H4 (cell line): ENCODE measurements around the gene INPP5B. TPM values are rescaled to one million over a fixed set of nuclear protein-coding genes. Genes with fewer than 3 reads are reported as not detected.
"Not testable (repeated sequence)": the region's sequence is repeated elsewhere in the genome, so short reads cannot be mapped to it uniquely, and the experiment has no call there.

Source experiments
- DNase-seq: peaks from one replicate; pipeline ENCODE4 v3.0.0-alpha.2; 2015; ENCODE audit warnings: low spot score
- total RNA-seq: library from RNA; depleted of rRNA; stranded (reverse); fragments of >200 nt; shearing (Covaris generic); gene quantifications from 2 replicates; pipeline ENCODE4 v1.2.3, GENCODE V29; 2014

The INPP5B gene
- total RNA-seq, 1 experiment from 2014 or later, result 10.3 TPM

GRCh38 chr1:37948166-37948565, 1.3 kb upstream of the INPP5B start:
- no peak for DNase-seq

GRCh38 chr1:37947364-37947763, 511 bp upstream of the INPP5B start:
- DNase-seq, result no peak

DNA sequence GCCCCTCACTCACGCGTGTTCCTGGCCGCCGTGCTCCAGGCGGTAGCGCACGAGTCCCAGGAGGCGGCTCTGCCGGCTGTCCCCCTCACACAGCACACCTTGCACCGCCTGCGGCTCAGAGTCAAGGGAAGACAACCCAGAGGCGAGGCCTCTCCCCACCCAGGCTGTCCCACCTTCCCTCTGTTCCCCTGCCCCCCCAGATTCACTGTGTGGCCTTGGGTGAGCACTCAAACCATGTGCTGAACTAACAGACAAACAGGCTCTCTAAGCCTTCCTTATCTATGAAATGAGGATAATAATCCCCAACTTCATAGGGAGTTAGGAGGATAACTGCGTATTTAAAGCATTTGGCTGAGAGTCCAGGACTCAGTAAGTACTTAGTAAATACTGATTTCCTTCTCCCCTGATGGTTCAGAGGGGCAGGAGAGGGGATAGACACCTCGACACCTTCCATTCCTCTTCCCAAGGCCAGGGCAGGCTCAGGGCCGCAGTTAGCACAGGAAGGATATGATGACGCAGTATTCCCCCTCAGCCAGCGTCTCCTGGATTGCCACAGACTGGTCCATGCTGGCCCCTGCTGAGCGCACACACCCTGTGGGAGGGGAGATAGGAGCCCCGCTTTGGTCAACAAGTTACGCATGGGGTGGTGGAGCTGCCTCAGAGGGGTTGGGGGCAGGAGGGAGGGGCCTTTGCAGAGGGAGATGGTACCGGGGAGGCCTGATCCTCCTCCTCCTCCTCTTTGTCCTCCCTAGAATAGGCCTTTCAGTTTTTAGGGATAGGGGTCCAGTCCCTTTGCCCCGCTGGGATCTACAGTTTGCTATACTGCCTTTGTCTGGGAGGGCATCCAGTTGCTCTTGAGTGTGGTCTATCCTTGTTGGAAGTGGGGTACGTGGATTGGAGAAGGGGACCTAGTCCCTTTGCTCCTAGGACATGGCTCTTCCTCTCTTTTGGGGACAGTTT, 830 bp downstream of the INPP5B start:
- peak; percentile 60 for DNase-seq

DNA sequence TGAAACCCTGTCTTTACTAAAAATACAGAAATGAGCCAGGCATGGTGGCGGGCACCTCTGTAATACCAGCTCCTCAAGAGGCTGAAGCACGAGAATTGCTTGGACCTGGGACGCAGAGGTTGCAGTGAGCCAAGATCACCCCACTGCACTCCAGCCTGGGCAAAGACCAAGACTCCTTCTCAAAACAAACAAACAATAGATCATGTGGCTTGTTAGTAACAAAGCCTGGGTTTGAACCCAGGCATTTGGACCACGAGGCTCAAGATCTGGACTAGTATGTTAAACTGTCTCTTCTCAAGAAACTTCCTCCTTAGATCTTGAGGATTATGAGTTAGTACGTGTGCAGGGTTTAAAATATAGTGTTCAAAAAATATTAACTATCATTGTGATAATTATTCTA, 1.6 kb downstream of the INPP5B start:
- no peak for DNase-seq

GRCh38 chr1:37944816-37945215, 2.0 kb downstream of the INPP5B start:
- DNase-seq, result no peak

GRCh38 chr1:37944086-37944763, 2.6 kb downstream of the INPP5B start:
- DNase-seq, result no peak

DNA sequence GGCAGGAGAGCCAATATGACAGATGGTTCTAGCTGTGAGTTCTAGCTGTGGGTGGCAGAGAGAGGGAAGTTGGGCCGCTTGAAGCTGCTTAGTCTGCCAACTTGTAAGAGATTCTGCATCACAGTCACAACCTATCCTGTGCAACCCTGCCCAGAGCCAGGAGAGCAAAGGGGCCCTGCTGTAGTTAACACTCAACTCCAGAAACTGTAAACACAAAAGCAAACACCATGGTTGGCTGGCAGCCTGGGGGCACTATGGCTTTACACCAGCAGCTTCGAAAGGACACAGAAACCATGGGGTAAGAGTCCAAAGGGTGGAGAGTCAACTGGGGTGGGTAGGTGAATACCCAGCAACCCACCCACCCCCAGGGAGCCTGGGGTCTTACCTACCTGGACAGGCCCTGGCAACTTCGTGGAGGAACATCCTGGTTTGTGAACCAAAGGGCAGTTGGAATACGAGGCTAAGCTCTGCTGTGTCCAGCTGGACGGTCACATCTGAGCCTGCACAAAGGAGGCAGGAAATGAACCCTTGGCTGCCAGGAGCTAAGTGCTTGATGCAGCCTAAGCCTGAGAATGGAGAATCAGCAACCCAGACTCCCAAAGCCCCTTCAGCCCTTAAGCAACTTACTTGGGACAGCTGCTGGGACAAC, 6.4 kb downstream of the INPP5B start:
- no peak for DNase-seq

GRCh38 chr1:37936760-37937159, 10.1 kb downstream of the INPP5B start:
- DNase-seq, result not testable (repeated sequence)

DNA sequence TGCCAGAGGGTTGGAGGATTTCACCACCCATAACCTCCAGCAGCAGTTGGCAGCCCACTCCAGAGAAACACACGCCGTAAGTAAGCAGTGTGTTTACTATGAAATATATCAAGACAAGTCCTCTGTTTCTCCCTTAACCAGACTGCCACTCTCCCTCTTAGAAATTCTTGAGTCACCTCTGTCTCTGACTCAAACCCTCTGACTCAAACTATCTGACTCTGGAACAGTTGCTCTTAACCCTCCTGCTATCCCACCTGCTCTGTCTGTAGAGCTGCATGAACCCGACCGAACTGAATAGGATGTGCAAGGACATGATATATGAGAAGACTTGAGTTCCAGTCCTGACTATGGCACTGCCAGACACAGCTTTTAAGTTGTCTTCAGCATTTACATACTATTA, 14.1 kb downstream of the INPP5B start:
- DNase-seq, result no peak

DNA sequence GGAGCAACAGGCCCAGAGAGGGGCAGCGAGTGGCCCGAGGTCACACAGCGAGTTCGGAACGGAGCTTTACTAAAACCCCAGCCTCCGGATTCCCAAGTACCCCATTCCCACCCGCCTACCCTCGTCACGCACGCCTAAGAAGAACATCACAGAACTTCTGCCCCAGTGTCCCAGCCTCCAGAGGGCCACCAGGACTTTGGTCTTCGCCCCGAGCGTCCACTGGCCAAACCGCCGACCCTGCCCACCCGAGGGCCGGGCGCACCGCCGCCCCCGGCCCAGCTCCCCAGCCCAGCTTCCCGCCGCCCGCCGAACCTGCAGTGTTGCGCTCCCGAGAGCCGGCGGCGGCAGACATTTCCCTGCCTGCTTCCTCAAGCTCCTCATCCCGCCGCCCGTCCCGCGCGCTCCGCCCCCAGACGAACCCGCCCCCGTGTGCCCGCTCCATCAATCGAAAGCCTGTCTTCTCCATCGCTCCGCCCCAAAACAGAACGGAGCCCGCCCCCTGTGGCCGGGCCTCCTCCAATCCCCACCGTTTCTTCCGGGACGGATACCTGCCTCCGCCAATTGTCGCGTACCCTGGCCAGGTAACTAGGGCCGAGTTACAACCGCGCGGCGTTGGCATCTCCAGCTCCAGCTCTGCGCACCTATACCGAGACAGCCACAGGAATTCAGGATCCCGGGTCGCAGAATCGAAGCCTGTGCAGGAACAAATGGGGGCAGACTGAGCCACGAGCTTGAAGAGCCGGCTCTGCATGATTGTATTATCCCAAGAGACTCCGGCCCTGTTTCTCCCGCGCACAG, 15.3 kb downstream of the INPP5B start:
- DNase-seq, result peak; percentile 93

DNA sequence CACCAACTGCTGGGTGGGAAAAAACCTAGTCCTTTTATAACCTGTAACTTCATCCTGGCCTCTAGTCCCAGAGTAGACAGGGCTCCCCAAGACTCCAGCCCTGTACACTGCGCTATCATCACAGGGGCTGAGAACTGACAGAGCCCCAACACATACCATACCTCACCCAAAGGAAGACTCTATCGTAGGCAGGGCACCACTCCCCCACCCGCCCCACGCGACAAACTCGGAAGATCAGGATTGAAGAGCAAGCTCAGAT, 15.8 kb downstream of the INPP5B start:
- no peak for DNase-seq

DNA sequence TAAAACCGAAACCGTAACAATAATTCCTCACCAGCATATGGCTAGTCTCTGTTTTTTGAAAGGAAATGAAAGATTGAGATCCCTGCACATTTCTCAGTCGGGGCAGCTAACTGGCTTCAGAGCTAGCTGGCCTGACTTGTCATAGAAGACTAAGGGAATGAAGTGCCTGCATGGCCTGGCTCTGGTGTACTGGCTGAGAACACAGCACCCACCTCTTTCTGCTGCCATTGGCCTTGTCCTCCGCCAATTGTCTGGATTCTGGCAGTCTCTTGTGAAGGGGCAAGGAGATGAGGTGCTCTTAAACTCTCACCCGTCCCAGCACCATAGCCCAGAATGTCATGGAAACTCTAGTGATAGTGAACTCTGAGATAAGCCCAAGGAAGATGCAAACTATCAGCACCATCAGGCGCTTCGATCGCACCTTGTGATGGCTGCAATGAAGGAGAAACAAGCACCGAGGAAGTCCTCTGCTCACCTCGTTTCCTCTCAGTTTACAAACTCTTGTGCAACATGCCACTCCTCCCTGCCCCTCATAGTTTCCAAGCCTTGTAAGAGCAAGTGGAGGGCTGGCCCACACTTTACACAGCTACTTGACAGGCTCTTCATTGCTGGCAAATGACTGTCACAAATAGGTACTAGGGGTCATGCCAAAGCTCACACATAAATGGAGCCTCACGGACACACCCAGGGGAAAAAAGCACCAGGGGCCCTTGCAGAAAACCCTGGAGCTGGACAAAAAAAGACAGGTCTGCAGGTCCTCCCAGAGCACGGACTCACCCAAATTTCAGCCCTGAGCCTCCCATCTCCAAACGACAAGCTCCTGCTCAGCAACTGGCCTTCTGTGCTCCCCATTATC, 16.4 kb downstream of the INPP5B start:
- DNase-seq, result no peak

- DNase-seq, result no peak
Observed at GRCh38 chr1:37926038-37926924, 20.6 kb downstream of the INPP5B start.

GRCh38 chr1:37925316-37925715, 21.5 kb downstream of the INPP5B start:
- DNase-seq, result no peak

DNA sequence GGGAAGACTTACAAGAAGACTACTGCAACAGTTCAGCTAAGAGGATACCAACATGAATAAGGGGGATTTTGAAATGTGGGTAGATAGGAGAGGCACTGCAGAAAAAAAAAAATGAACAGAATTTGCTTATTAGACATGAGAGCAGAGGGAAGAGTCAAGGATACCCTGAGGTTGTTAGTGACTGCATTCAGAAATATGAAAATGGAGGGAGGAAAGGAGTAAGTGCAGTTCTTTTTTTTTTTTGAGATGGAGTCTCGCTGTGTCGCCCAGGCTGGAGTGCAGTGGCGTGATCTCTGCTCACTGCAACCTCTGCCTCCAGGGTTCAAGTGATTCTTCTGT, 23.3 kb downstream of the INPP5B start:
- DNase-seq, result no peak

- DNase-seq, result no peak
Observed at GRCh38 chr1:37922767-37923550, 23.9 kb downstream of the INPP5B start.

GRCh38 chr1:37919277-37919676, 27.6 kb downstream of the INPP5B start:
- no peak for DNase-seq

DNA sequence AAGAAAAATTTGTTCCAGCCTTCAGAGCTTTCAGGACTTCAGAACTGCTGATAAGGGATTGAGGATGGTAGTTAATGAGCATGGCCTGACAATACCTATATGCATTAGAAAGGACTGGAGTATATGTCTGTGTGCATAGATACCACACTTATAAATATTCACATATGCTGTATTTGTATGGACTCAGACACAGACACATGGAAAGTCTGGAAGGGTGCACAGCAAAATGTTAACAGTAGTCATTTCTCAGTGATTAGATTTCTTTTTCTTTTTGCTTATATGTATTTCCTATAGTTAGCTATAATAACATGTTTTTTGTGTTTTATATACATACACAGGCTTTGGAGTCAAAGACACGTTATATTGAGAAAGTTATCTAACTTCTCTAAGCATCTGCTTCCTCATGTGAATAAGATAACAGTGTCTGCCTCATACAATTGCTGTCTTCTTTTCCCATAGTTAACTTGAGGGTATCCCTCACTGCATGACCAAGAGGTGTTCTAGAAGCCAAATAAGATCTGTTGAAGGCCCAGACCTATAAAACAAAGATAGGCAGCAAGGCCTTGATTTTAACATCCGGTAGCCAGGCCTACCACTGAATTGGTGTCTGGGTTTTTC, 31.3 kb downstream of the INPP5B start:
- DNase-seq, result no peak
